HG02588 (cell line): ENCODE data around the gene OR2B3.
"Not testable (repeated sequence)": the region's sequence is repeated elsewhere in the genome, so short reads cannot be mapped to it uniquely, and the experiment has no call there.

Experiments
- ATAC-seq: cut with Tn5 transposase; IDR thresholded peaks from one replicate; pipeline ENCODE4 v1.9.1; 2021; ENCODE audit warnings: mild to moderate bottlenecking, moderate library complexity; ENCODE audit not compliant: unreplicated experiment

Gene OR2B3

GRCh38 chr6:29087213-29087612 lies at the start of gene OR2B3:
TSS of gene OR2B3 (minus strand) at chr6:29087313. CDS start at chr6:29087248, 65 bp downstream.
- ATAC-seq, result no peak

- no peak for ATAC-seq
These were observed 44.6 kb upstream of the OR2B3 start for GRCh38 chr6:29131691-29132090.

GRCh38 chr6:29130644-29131043 lies 43.5 kb upstream of the OR2B3 start:
- no peak for ATAC-seq

- no peak for ATAC-seq
These were observed 42.4 kb upstream of the OR2B3 start for GRCh38 chr6:29129326-29130012.

GRCh38 chr6:29114964-29115363 lies 27.9 kb upstream of the OR2B3 start:
- ATAC-seq, result not testable (repeated sequence)

- ATAC-seq, result no peak
These were observed 25.0 kb upstream of the OR2B3 start for GRCh38 chr6:29112135-29112534.

- ATAC-seq, result no peak
These were observed 20.6 kb upstream of the OR2B3 start, which contains the start of gene OR2J3 for GRCh38 chr6:29107758-29108157. TSS of gene OR2J3 (plus strand) at chr6:29108058. CDS start at chr6:29111891, 3,833 bp downstream.

- ATAC-seq, result no peak
These were observed 12.1 kb upstream of the OR2B3 start, which contains the start of gene OR2J1 for GRCh38 chr6:29099190-29099589. TSS of gene OR2J1 (plus strand) at chr6:29099490. CDS start at chr6:29100943, 1,453 bp downstream.

GRCh38 chr6:29097803-29098202 lies 10.7 kb upstream of the OR2B3 start:
- ATAC-seq, result no peak

GRCh38 chr6:29092957-29093356 lies 5.8 kb upstream of the OR2B3 start:
- ATAC-seq, result no peak

GRCh38 chr6:29082457-29082856 lies 4.7 kb downstream of the OR2B3 start:
- ATAC-seq, result no peak

- no peak for ATAC-seq
These were observed 5.8 kb downstream of the OR2B3 start for GRCh38 chr6:29081312-29081711.

GRCh38 chr6:29079203-29079602 lies 7.9 kb downstream of the OR2B3 start:
- ATAC-seq, result no peak

GRCh38 chr6:29071831-29072723 lies 15.0 kb downstream of the OR2B3 start:
- ATAC-seq, result no peak

GRCh38 chr6:29051680-29052079 lies 35.4 kb downstream of the OR2B3 start:
- no peak for ATAC-seq

- ATAC-seq, result no peak
These were observed 42.0 kb downstream of the OR2B3 start, which contains the start of gene OR2W1 for GRCh38 chr6:29045075-29045474. TSS of gene OR2W1 (minus strand) at chr6:29045175. CDS start at chr6:29045175, 0 bp downstream.
